SK-N-SH (cell line): ENCODE results near the gene DDX31. TPM values are rescaled to one million over a fixed set of nuclear protein-coding genes. Genes with fewer than 3 reads are reported as not detected.

Source experiments
- CTCF ChIA-PET: fragments of 300-600, 350-600 bp; formaldehyde crosslinking; extraction: SDS; loops from one replicate; lab custom pipeline; 2021; lab: Yijun Ruan, JAX
- POLR2A ChIA-PET: fragments of 350-600 bp; sonication (Branson Sonifier 250); formaldehyde crosslinking; extraction: SDS; loops from one replicate; lab custom pipeline; 2020; ENCODE audit warnings: antibody characterized with exemption, inconsistent platforms; lab: Yijun Ruan, JAX
- DNase-seq: peaks from one replicate; pipeline ENCODE4 v3.0.0; 2012
- H2AFZ ChIP-seq: fragments of 200-600 bp; sonication (generic); 2 replicates; pipeline ENCODE4 v1.8.1; 2016; ENCODE audit warnings: antibody characterized with exemption, mild to moderate bottlenecking, low read depth
- H3F3A ChIP-seq: fragments of 200-600 bp; sonication (generic); replicated peaks from 2 replicates; pipeline ENCODE3; 2016; ENCODE audit warnings: antibody characterized with exemption, mild to moderate bottlenecking; ENCODE audit not compliant: insufficient read depth
- H3K27ac ChIP-seq, 2 experiments: fragments of 200-500 bp in 1 of 2; fragments of 200-600 bp in 1 of 2; sonication (Bioruptor generic) in 1 of 2; sonication (generic), shearing (Covaris generic) in 1 of 2; 2 replicates each; pipeline versions ENCODE4 v1.5.1 to v1.6.1; 2014 to 2016; ENCODE audit warnings: low read depth in 2 of 2, inconsistent platforms in 1 of 2, low read length in 1 of 2, mild to moderate bottlenecking in 1 of 2, mixed read lengths in 1 of 2
- H3K27me3 ChIP-seq: fragments of 200-600 bp; sonication (generic), shearing (Covaris generic); 2 replicates; pipeline ENCODE4 v1.6.1; 2016; ENCODE audit warnings: mixed run types; ENCODE audit not compliant: insufficient read depth
- H3K36me3 ChIP-seq, 2 experiments: fragments of 200-500 bp in 1 of 2; fragments of 200-600 bp in 1 of 2; sonication (Bioruptor generic) in 1 of 2; sonication (generic) in 1 of 2; replicated peaks in 1 of 2; 2 replicates each; pipeline versions ENCODE3 to v1.5.1; 2014 to 2016; ENCODE audit warnings: low read length in 1 of 2, mild to moderate bottlenecking in 1 of 2; ENCODE audit not compliant: insufficient read depth in 2 of 2, control insufficient read depth in 1 of 2
- H3K4me1 ChIP-seq, 2 experiments: fragments of 200-500 bp in 1 of 2; fragments of 200-600 bp in 1 of 2; sonication (Bioruptor generic) in 1 of 2; sonication (generic), shearing (Covaris generic) in 1 of 2; 2 replicates each; pipeline versions ENCODE4 v1.5.1 to v1.6.1; 2014 to 2016; ENCODE audit warnings: low read depth in 1 of 2, low read length in 1 of 2, mixed run types in 1 of 2; ENCODE audit not compliant: insufficient read depth in 2 of 2, control insufficient read depth in 1 of 2
- H3K4me2 ChIP-seq: fragments of 200-600 bp; sonication (generic), shearing (Covaris generic); 2 replicates; pipeline ENCODE4 v1.6.1; 2017; ENCODE audit warnings: mixed run types
- H3K4me3 ChIP-seq, 2 experiments: fragments of 200-500 bp in 1 of 2; fragments of 200-600 bp in 1 of 2; sonication (Bioruptor generic) in 1 of 2; sonication (generic), shearing (Covaris generic) in 1 of 2; 2 replicates each; pipeline versions ENCODE4 v1.5.1 to v1.8.1; 2014 to 2016; ENCODE audit warnings: low read depth in 2 of 2, inconsistent platforms in 1 of 2, low read length in 1 of 2, mild to moderate bottlenecking in 1 of 2, mixed read lengths in 1 of 2, moderate library complexity in 1 of 2
- H3K79me2 ChIP-seq: fragments of 200-600 bp; sonication (generic); 2 replicates; pipeline ENCODE4 v1.8.1; 2017; ENCODE audit warnings: mild to moderate bottlenecking; ENCODE audit not compliant: insufficient read depth
- H3K9ac ChIP-seq: fragments of 200-600 bp; sonication (generic); 2 replicates; pipeline ENCODE4 v1.6.1; 2017; ENCODE audit warnings: mixed run types
- H3K9me2 ChIP-seq: fragments of 200-600 bp; sonication (generic); 2 replicates; pipeline ENCODE4 v1.6.1; 2017; ENCODE audit warnings: mixed run types
- H3K9me3 ChIP-seq: fragments of 200-600 bp; sonication (generic); 2 replicates; pipeline ENCODE4 v1.6.1; 2017; ENCODE audit warnings: mixed run types, mild to moderate bottlenecking, moderate library complexity
- H4K20me1 ChIP-seq: fragments of 200-600 bp; sonication (generic); 2 replicates; pipeline ENCODE4 v1.6.1; 2017; ENCODE audit warnings: mild to moderate bottlenecking, mixed run types; ENCODE audit not compliant: insufficient read depth
- CHD2 ChIP-seq: fragments of 150-350 bp; IDR thresholded peaks from 2 replicates; pipeline ENCODE4 v1.6.1; 2018; ENCODE audit warnings: low read length; ENCODE audit not compliant: partially characterized antibody
- ELF1 ChIP-seq: IDR thresholded peaks from 2 replicates; pipeline ENCODE4 v1.4.0; 2012
- EZH2phosphoT487 ChIP-seq: fragments of 200-600 bp; sonication (generic); IDR thresholded peaks from 2 replicates; pipeline ENCODE4 v1.6.1; 2017; ENCODE audit warnings: low read depth, mixed run types, mild to moderate bottlenecking, antibody characterized with exemption, moderate library complexity, borderline replicate concordance
- FOXM1 ChIP-seq: IDR thresholded peaks from 2 replicates; pipeline ENCODE4 v1.4.0; 2012; ENCODE audit warnings: low read depth, mild to moderate bottlenecking
- GATA2 ChIP-seq: sonication (generic); formaldehyde crosslinking; IDR thresholded peaks from 2 replicates; pipeline ENCODE4 v1.5.0; 2020; ENCODE audit warnings: mild to moderate bottlenecking, missing genetic modification reagents
- JUND ChIP-seq: IDR thresholded peaks from 2 replicates; pipeline ENCODE4 v1.4.0; 2012
- MAX ChIP-seq: IDR thresholded peaks from 2 replicates; pipeline ENCODE4 v1.4.0; 2012; ENCODE audit warnings: low read depth
- MXI1 ChIP-seq: IDR thresholded peaks from 2 replicates; pipeline ENCODE4 v1.6.1; 2012; ENCODE audit warnings: mild to moderate bottlenecking, low read depth, low read length, improper control_type of control experiment
- NRF1 ChIP-seq: IDR thresholded peaks from 2 replicates; pipeline ENCODE4 v1.6.1; 2012; ENCODE audit warnings: low read depth, mild to moderate bottlenecking, low read length
- RAD21 ChIP-seq: IDR thresholded peaks from 2 replicates; pipeline ENCODE4 v1.6.1; 2012; ENCODE audit warnings: mild to moderate bottlenecking, low read length
- RCOR1 ChIP-seq: fragments of 150-350 bp; IDR thresholded peaks from 2 replicates; pipeline ENCODE4 v1.6.1; 2017; ENCODE audit warnings: antibody characterized with exemption, low read length
- RFX5 ChIP-seq: IDR thresholded peaks from 2 replicates; pipeline ENCODE4 v1.6.1; 2012; ENCODE audit warnings: mild to moderate bottlenecking, improper control_type of control experiment, low read length
- SIN3A ChIP-seq: IDR thresholded peaks from 2 replicates; pipeline ENCODE4 v1.6.1; 2012; ENCODE audit warnings: low read depth, mild to moderate bottlenecking, low read length, moderate library complexity, borderline replicate concordance
- TEAD4 ChIP-seq: IDR thresholded peaks from 2 replicates; pipeline ENCODE4 v1.4.0; 2012; ENCODE audit warnings: mild to moderate bottlenecking, borderline replicate concordance; ENCODE audit not compliant: insufficient read depth
- USF2 ChIP-seq: fragments of 150-350 bp; IDR thresholded peaks from 2 replicates; pipeline ENCODE4 v1.6.1; 2017; ENCODE audit warnings: antibody characterized with exemption, low read length, low read depth, borderline replicate concordance
- YY1 ChIP-seq: IDR thresholded peaks from 2 replicates; pipeline ENCODE4 v1.4.0; 2012; ENCODE audit warnings: low read depth, mild to moderate bottlenecking
- ZBTB33 ChIP-seq: IDR thresholded peaks from 2 replicates; pipeline ENCODE4 v1.4.0; 2012; ENCODE audit warnings: low read depth, borderline replicate concordance
- WGBS: methylation state at CpG from one replicate; pipeline ENCODE4 v1.1.6; 2017; ENCODE audit warnings: low lambda C conversion rate; 5-methylcytosine and 5-hydroxymethylcytosine counted together
- polyA plus RNA-seq, 3 experiments: library from polyadenylated mRNA; depleted of rRNA; stranded (reverse); fragments of >200 nt; gene quantifications; 2 replicates each; pipeline ENCODE4 v1.2.3, GENCODE V29; 2012
- TF ChIP-seq, protein P1 (sequence below): IDR thresholded peaks from 2 replicates; pipeline ENCODE4 v1.4.0; 2012; ENCODE audit warnings: low read depth, borderline replicate concordance

Gene DDX31
- polyA plus RNA-seq, 1 of the 3 experiments (the other 2 are of a cell fraction) = 13.9 TPM

GRCh38 chr9:132588098-132588497 is 81.7 kb downstream of the DDX31 start:
- no peaks in the 10 kb centered on the region for H3K9me2 ChIP-seq
- H3K4me1 ChIP-seq = peaks cover 0 to 5% of the 10 kb centered on the region in 2 experiments; a peak in 1 of 4 replicates
- POLR2A ChIA-PET = no interaction called here
- peaks cover 72% of the 10 kb centered on the region for H3K27me3 ChIP-seq
- H3K9ac ChIP-seq = no peak overlapping the region
- no peak for DNase-seq
- peaks cover 0 to 4% of the 10 kb centered on the region in 2 experiments for H3K36me3 ChIP-seq
- TF ChIP-seq MXI1 = no peak
- no peak for TF ChIP-seq YY1
- TF ChIP-seq USF2 = no peak
- TF ChIP-seq ELF1 = no peak
- no peak for TF ChIP-seq EZH2phosphoT487
- no peak for TF ChIP-seq CHD2
- no peak for TF ChIP-seq TEAD4
- TF ChIP-seq RCOR1 = no peak
- no peak for TF ChIP-seq MAX
- no peak for TF ChIP-seq NRF1
- TF ChIP-seq, protein P1, sequence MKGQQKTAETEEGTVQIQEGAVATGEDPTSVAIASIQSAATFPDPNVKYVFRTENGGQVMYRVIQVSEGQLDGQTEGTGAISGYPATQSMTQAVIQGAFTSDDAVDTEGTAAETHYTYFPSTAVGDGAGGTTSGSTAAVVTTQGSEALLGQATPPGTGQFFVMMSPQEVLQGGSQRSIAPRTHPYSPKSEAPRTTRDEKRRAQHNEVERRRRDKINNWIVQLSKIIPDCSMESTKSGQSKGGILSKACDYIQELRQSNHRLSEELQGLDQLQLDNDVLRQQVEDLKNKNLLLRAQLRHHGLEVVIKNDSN = no peak
- no peak for TF ChIP-seq RAD21
- no peak for TF ChIP-seq ZBTB33
- no peak for TF ChIP-seq JUND
- no peak for TF ChIP-seq SIN3A
- TF ChIP-seq RFX5 = no peak
- TF ChIP-seq GATA2 (CRISPR knock-in tag) = no peak
- TF ChIP-seq FOXM1 = no peak
- TF ChIP-seq, all 33 proteins: peak for 0
- Histone ChIP-seq H3K4me3 (no peak overlapping the region), H3F3A (no peaks in the 10 kb centered on the region), H2AFZ (no peak overlapping the region), H3K79me2 (no peaks in the 10 kb centered on the region), H3K4me2 (no peak overlapping the region), H3K27ac (no peak overlapping the region), H4K20me1 (peaks cover 48% of the 10 kb centered on the region), H3K9me3 (no peaks in the 10 kb centered on the region)
- 85% methylated on average over 12 of the region's 12 CpGs for WGBS
- CTCF ChIA-PET = interaction anchor here (0.7 to 3.5 kb wide), 6 partner anchors 12 to 318 kb away, joined by 3 to 20 read pairs (median 4); no protein-coding TSS in a partner anchor
